HG03159 (cell line): ENCODE results near the gene SYT12.
"Not testable (repeated sequence)": the region's sequence is repeated elsewhere in the genome, so short reads cannot be mapped to it uniquely, and the experiment has no call there.

ENCODE experiments used
- ATAC-seq: cut with Tn5 transposase; IDR thresholded peaks from one replicate; pipeline ENCODE4 v1.9.1; 2021; ENCODE audit warnings: mild to moderate bottlenecking, moderate library complexity; ENCODE audit not compliant: unreplicated experiment

Gene SYT12

GRCh38 chr11:66996609-66997273 is 26.2 kb upstream of the SYT12 start:
- ATAC-seq = no peak

- no peak for ATAC-seq
Measured at GRCh38 chr11:66999555-66999954, 23.4 kb upstream of the SYT12 start.

GRCh38 chr11:67001332-67001731 is 21.6 kb upstream of the SYT12 start:
- no peak for ATAC-seq

- ATAC-seq = no peak
Measured at GRCh38 chr11:67002297-67002913, 20.5 kb upstream of the SYT12 start.

- ATAC-seq = no peak
Measured at GRCh38 chr11:67002921-67003411, 20.0 kb upstream of the SYT12 start.

- not testable (repeated sequence) for ATAC-seq
Measured at GRCh38 chr11:67005200-67005599, 17.7 kb upstream of the SYT12 start.

GRCh38 chr11:67006029-67006884 is 16.7 kb upstream of the SYT12 start:
- no peak for ATAC-seq

GRCh38 chr11:67007126-67007525 is 15.8 kb upstream of the SYT12 start:
- ATAC-seq = no peak

- no peak for ATAC-seq
Measured at GRCh38 chr11:67010296-67010905, 12.5 kb upstream of the SYT12 start.

GRCh38 chr11:67013511-67014045 is 9.4 kb upstream of the SYT12 start:
- no peak for ATAC-seq

GRCh38 chr11:67014343-67014742 is 8.6 kb upstream of the SYT12 start:
- ATAC-seq = no peak

- ATAC-seq = no peak
Measured at GRCh38 chr11:67015048-67015447, 7.9 kb upstream of the SYT12 start.

- no peak for ATAC-seq
Measured at GRCh38 chr11:67016550-67016949, 6.4 kb upstream of the SYT12 start.

GRCh38 chr11:67020949-67021348 is 2.0 kb upstream of the SYT12 start:
- ATAC-seq = no peak

- ATAC-seq = no peak
Measured at GRCh38 chr11:67022341-67022933, 497 bp upstream of the SYT12 start.

- no peak for ATAC-seq
Measured at GRCh38 chr11:67023957-67024353, 1.0 kb downstream of the SYT12 start.

GRCh38 chr11:67024410-67024809 is 1.5 kb downstream of the SYT12 start:
- no peak for ATAC-seq

GRCh38 chr11:67024966-67025365 is 2.0 kb downstream of the SYT12 start:
- ATAC-seq = no peak

GRCh38 chr11:67025750-67026149 is 2.8 kb downstream of the SYT12 start:
- ATAC-seq = no peak

- ATAC-seq = no peak
Measured at GRCh38 chr11:67026941-67027340, 4.0 kb downstream of the SYT12 start.

GRCh38 chr11:67027483-67027930 is 4.6 kb downstream of the SYT12 start:
- ATAC-seq = no peak
